HG02840 (cell line): Measurements from ENCODE around the gene S100A4.
"Not testable (repeated sequence)": the region's sequence is repeated elsewhere in the genome, so short reads cannot be mapped to it uniquely, and the experiment has no call there.

ENCODE experiments used
- ATAC-seq: cut with Tn5 transposase; IDR thresholded peaks from one replicate; pipeline ENCODE4 v1.9.1; 2021; ENCODE audit warnings: mild to moderate bottlenecking, moderate library complexity, moderate number of reproducible peaks; ENCODE audit not compliant: unreplicated experiment, low FRiP score

The S100A4 gene

DNA sequence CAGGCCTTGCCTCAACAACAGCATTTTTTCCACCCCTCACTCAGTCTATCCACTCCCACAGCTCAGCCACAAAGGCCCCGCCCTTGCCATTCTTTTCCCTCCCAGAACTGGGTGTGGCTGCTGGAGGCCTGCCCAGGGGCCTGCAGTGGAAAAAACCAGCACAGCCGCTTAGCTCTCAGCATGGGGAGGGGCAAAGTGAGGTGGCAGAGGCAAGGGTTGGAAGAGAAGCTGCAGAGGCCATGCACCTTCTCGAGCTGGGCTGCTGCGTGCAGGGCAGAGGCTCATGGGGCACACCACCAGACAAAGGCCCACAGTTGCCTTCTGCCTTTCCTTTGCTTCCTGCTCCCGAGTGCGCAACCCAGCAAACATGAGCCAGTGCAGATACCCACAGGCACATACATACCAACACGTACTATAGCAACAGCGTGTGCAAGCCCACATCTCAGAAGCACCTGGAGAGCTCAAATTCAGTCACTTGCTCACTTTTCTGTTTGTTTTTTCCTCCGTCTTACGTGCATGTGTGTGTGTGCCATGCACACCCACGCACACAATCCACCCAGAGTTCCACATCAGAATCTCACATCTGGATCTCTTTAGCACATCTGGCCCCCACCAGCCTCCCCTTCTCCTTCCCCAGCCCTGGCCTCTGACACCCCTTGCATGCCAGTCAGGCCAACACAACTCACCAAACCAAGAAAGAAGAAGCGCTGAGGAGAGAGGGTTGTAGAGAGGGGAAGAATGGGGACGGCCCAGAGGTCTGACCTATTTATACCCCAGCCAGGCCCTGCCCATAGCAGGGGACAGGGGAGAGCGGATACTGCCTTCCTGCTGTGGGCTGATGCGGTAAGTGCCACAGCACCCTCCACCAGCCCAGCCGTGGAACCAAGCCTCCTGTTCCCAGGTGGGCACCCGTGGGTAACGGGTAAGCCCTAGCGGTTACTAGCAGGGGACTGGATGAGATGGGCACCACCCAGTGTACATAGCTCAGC is at the start of gene S100A4:
Gene S100A4 (minus strand): TSS at position 740 of the 989 bp plus-strand sequence. CDS start 1,012 bp downstream, outside the sequence.
- no peak for ATAC-seq

DNA sequence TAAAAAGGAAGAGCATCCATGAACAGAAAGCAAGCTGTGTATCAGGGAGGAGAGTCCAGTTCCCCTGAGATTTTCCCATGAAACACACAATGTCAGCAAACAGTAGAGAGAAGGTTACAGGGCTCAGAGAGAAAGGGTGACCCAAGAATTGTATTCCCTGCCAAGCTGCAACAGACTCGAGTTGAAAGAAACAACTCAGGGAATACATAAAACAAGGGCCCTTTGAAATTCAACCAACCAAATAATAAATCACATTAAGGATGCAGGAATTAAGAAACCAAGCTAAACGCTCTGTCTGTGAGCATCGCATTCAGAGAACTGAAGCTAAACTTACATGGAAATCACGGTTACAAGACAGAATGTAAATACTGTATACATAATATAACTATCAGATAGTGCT is 47.1 kb upstream of the S100A4 start:
- ATAC-seq = no peak

DNA sequence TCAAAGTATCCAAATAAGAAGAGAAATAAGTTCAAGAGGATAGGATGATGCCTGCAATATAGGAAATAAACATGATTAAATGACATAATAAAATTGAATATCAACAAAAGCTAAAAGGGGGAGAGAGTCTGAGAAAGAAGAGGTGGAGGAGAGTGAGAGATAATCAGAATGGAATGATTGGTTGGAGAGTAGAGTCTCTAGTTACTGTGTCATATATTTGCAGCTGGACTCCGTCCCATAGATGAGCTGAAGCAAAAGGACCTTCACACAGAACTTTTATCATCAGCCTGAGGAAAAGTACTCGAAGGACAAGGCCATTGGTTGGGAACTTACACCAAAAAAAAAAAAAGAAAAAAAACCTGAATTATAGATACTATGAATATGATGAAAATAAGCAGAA is 42.9 kb upstream of the S100A4 start:
- ATAC-seq = no peak

DNA sequence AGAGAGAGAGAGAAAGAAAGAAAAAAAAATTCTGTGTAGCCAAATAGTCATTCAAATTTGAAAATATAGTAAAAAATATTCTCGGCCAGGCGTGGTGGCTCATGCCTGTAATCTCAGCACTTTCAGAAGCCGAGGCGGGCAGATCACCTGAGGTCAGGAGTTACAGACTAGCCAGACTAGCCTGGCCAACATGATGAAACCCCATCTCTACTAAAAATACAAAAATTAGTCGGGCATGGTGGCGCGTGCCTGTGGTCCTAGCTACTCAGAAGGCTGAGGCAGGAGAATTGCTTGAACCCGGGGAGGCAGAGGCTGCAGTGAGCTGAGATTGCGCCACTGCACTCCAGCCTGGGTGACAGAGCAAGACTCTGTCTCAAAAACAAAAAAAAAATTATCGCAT is 42.4 kb upstream of the S100A4 start:
- ATAC-seq = not testable (repeated sequence)

DNA sequence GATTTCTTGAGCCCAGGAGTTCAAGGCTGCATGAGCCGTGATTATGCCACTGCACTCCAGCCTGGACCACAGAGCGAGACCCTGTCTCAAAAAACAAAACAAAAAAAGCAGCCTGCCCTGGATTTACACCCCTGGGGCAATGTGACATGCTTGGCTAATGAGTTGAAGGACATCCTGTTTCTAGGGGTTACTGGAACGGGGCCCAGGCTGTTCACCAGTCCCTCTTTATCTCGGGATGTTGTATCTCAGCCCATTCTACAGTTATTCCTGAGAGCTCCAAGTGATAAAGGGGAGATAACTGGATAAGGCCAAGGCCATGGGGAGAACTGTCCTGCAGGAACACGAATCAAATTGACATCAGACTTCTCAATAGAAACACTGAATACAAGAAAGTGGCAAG is 41.7 kb upstream of the S100A4 start:
- no peak for ATAC-seq

DNA sequence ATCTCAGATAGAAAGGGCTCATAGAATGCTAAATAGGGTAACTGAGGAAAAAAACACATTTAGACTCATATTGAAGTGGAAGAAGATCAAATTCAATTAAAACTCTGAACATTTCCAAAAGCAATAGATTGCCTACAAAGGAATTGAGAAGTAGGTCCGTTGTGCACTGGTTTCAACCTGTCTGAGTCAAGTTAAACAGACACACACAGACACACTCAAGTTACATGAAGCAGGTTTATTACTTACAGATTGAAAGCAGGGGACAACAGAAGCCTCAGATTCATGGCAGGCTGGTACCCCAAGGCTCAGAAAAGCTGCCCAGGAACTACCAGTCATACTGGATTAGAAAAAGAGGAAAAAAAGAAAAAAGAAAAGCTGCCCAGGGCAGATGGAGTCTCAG is 40.7 kb upstream of the S100A4 start:
- no peak for ATAC-seq

DNA sequence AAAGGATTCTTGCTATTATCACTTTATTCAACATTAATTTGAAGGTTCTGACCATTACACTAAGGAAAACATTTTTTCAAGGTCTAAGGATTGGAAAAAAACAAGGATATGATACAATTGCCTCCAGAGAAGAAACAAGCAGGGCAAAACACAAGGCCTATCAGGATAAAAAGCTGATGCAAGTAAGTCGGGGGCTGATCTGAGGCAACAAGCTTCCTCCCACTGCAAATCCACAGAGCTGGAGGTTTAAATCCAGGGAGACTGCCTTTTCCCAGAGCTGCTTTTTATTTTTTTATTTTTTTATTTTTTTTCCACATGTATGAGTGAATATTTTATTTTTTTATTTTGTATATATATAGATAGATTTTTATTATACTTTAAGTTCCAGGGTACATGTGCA is 39.4 kb upstream of the S100A4 start:
- ATAC-seq = no peak

DNA sequence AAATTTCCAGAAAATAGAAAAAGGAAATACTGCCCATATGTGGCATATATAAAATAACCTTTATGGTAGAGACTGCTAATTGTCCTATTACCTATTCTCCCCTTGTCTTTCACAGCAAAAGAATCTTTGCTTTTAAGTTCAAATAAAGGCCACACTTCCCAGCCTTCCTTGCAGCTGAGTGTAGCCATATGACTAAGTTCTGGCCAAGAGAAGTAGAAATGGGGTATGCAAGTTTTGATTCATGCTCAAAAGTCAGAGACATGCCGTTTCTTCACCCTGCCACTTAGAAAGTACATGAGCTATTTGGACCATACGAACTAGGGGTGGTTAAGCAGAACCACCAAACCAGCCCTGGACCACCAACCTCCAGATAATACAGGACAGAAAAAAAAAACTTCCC is 38.4 kb upstream of the S100A4 start:
- no peak for ATAC-seq

DNA sequence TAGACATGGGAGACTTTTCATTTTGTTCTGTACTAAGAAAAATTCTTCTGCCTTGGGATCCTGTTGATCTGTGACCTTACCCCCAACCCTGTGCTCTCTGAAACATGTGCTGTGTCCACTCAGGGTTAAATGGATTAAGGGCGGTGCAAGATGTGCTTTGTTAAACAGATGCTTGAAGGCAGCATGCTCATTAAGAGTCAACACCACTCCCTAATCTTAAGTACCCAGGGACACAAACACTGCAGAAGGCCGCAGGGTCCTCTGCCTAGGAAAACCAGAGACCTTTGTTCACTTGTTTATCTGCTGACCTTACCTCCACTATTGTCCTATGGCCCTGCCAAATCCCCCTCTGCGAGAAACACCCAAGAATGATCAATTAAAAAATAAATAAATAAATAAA is 37.9 kb upstream of the S100A4 start:
- ATAC-seq = not testable (repeated sequence)

DNA sequence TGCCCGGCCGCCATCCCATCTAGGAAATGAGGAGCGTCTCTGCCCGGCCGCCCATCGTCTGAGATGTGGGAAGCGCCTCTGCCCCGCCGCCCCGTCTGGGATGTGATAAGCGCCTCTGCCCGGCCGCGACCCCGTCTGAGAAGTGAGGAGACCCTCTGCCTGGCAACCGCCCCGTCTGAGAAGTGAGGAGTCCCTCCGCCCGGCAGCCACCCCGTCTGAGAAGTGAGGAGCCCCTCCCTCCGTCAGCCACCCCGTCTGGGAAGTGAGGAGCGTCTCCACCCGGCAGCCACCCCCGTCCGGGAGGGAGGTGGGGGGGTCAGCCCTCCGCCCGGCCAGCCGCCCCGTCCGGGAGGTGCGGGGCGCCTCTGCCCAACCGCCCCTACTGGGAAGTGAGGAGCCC is 37.2 kb upstream of the S100A4 start:
- not testable (repeated sequence) for ATAC-seq

DNA sequence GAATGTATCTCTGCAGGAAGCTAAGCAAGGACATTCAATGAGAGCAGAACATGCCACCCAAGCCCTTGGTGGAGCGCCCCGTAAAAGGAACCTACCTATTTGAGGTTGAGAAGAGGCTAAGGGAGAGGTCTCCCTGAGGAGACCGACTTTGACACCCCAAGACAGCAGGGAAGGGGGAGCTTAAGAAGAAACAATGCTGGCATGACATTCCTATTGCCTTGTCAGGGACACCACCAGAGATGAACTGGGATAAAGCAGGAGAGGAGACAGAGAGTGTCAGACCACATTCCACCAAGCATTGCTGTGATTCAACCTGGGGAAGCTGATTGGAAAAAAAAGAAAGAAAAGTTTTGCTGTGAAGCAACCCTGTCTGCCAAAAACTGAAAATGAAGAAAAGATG is 33.3 kb upstream of the S100A4 start:
- no peak for ATAC-seq

DNA sequence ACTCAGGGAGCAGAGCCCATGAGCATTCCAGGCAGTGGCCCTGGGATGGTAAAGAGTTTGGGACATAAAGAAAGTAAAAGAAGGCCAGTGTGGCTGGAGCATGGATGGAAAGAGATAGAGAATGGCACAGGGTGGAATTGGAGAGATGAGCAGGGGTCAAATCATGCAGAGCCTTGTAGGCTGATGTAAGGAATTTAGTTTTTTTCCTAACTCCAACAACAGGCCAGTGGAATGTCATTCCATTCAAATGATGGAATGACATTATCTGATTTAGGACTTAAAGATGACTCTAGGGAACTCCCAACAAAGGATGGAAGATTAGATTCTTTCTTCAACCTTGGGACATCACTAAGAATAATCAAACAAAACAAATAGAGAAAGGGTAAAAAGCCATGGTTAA is 32.9 kb upstream of the S100A4 start:
- no peak for ATAC-seq

DNA sequence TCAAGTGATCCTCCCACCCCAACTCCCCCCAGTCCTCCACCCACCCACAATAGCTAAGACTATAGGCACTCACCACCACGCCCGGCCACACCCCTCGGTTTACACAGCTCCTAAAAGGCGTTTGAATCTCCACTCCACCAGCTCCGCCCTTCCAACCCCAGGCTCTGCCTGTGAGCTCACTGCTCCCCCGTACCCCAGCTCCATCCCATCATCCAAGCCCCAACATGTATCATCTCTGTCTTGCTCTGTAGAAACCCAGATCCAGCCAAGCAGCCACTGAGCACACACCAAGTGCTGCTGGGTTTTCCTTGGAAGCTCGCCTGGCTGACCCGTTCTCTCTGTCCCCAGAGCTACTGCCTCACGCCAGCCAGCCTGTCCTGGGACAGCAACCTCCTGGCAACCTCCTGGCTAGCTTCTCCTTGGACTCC is 32.0 kb upstream of the S100A4 start:
- ATAC-seq = no peak

DNA sequence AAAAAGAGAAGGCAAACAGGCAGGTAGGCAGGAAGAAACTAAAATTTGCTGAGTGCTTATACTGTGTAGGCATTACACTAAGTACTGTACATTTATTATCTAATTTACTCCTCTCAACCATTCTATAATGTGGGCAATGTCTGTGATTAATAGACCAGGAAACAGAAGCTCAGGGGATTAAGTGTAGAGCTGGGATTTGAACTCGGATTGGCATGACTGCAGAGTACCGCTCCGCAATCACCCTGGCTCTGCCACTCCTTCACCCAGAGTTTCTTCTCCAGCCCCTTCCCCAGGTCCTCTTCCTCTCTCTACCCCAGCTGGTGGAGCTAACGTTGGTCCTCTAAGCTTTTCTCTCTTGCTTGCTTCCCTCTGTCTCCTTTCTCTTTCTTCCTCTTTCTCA is 31.5 kb upstream of the S100A4 start:
- no peak for ATAC-seq

DNA sequence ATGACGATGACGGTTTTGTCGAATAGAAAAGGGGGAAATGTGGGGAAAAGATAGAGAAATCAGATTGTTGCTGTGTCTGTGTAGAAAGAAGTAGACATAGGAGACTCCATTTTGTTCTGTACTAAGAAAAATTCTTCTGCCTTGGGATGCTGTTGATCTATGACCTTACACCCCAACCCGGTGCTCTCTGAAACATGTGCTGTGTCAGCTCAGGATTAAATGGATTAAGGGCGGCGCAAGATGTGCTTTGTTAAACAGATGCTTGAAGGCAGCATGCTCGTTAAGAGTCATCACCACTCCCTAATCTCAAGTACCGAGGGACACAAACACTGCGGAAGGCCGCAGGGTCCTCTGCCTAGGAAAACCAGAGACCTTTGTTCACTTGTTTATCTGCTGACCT is 29.9 kb upstream of the S100A4 start:
- not testable (repeated sequence) for ATAC-seq

DNA sequence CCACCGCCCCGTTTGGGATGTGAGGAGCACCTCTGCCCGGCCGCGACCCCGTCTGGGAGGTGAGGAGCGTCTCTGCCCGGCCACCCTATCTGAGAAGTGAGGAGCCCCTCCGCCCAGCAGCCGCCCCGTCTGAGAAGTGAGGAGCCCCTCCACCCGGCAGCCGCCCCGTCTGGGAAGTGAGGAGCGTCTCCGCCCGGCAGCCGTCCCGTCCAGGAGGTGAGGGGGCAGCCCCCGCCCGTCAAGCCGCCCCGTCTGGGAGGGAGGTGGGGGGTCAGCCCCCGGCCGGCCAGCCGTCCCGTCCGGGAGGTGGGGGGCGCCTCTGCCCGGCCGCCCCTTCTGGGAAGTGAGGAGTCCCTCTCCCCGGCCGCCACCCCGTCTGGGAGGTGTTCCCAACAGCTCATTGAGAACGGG is 29.5 kb upstream of the S100A4 start:
- ATAC-seq = not testable (repeated sequence)

DNA sequence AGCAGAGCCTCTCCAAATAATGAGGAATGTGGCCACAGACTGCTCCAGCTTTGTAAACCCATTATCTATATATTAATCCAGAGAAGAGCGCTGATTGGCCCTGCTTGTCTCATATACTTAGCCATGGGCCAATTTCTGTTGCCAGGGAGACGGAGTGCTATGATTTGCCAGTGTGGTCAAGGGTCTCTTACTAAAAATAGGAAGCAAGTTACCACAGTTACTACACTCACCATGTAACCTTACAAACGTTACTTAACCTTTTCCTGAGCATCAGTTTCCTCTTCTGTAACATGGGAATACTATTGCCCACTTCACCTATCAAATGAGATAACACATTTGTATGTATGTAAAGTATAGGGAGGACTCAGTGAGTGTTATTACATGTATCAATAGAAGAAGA is 27.7 kb upstream of the S100A4 start:
- ATAC-seq = no peak

DNA sequence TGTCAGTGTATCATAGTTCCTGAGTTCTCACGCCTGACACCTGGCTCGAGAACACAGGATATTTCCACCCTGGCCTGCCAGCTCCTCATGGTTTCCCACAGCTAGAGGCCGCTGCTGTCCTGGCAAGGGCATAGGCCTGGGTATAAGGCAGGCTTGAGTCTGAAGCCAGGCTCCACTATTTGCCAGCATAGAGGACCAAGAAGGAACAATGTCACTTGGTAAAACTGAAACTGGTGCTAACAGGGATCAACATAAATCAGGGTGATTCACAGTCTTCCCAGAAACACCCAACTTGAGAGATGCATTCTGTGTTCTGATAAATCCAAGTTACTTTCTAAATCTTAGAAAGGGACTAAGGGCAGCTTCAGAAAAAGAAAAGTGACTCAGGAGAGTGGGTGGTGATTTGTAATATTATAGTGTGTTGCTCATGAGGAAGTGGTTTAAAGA is 27.0 kb upstream of the S100A4 start:
- no peak for ATAC-seq

DNA sequence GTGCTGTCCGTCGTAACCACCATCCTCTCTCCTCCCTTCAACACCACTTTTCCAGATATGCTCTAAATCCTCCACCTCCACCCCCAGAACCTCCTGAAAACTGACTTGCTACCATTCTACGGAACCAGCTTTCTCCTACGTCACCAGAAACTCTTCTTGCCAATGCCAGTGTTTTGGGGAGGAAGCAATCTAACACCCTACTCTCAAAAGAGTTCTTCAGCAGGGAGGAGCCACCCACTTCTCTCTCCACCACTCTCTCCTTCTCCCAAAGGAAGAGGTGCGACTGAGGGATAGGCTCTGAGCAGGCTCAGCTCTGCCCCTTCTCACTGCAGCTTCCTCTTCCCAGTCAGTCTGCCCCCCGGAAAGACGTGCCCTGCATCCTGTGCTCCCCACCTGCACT is 26.1 kb upstream of the S100A4 start:
- ATAC-seq = no peak

DNA sequence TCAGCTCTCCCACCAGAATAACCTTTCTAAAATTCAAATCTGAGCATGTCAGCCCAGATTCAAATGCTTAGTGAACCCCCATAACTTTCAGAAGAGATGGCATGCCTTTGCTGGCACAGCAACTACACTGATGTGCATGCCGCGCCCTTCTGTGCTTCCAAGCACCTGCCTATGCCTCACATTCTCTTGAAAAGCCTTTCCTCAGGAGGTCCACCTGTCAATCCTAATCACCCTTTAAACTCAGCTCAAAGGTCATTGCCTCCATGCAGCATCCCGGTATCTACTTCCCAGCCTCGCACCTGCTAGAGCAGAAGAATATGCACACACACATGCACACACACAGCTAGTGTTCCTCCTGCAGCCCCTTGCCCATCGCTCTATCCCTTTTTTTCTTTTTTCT is 25.3 kb upstream of the S100A4 start:
- ATAC-seq = no peak

DNA sequence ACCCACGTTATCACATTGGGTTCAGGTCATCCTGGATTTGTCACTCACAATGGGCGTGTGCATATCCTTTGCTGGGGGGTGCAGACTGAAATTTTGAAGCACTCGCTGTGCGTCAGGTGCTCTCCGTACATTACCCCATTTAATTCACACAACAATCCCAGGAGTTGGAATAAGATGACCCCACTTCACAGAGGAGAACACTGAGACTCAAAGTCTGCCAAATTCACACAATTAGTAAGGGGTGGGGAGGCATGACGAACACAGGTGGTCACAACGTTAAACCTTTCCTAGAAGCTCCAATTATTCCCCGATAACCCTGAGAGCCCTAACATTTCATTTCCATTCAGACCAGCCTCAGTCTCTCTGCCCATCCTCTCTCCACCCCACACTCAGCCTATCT is 23.9 kb upstream of the S100A4 start:
- no peak for ATAC-seq
